ENCODE results near the gene MAP4K5.

GRCh38 chr14:50569714-50570274 lies 37.4 kb upstream of the MAP4K5 start:
- TF ChIP-seq, protein P1, sequence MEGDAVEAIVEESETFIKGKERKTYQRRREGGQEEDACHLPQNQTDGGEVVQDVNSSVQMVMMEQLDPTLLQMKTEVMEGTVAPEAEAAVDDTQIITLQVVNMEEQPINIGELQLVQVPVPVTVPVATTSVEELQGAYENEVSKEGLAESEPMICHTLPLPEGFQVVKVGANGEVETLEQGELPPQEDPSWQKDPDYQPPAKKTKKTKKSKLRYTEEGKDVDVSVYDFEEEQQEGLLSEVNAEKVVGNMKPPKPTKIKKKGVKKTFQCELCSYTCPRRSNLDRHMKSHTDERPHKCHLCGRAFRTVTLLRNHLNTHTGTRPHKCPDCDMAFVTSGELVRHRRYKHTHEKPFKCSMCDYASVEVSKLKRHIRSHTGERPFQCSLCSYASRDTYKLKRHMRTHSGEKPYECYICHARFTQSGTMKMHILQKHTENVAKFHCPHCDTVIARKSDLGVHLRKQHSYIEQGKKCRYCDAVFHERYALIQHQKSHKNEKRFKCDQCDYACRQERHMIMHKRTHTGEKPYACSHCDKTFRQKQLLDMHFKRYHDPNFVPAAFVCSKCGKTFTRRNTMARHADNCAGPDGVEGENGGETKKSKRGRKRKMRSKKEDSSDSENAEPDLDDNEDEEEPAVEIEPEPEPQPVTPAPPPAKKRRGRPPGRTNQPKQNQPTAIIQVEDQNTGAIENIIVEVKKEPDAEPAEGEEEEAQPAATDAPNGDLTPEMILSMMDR (IDR thresholded peaks at IDR 0.05): no peak
- TF ChIP-seq POLR2A (IDR thresholded peaks at IDR 0.05): no peak

All from esophagus squamous epithelium (tissue), 4 donors.